IMR-90 (cell line): ENCODE measurements around the gene SEMA4A. TPM values are rescaled to one million over a fixed set of nuclear protein-coding genes. Genes with fewer than 3 reads are reported as not detected.

Source experiments
- ATAC-seq: fragments of 200-7000 bp; cut with Tn5 transposase; 2 replicates; pipeline ENCODE4 v1.9.1; 2020; ENCODE audit warnings: low read depth, mild to moderate bottlenecking, moderate library complexity
- BruUV-seq: library from RNA; stranded (reverse); fragments of 400-500 nt; replicated peaks from 2 replicates; lab custom pipeline; 2021; lab: Mats Ljungman, UMichigan
- CTCF ChIA-PET: fragments of 300-600 bp; formaldehyde crosslinking; extraction: SDS; loops from one replicate; lab custom pipeline; 2021; ENCODE audit warnings: antibody characterized with exemption; lab: Yijun Ruan, JAX
- POLR2A ChIA-PET: fragments of 300-600 bp; sonication (Branson Sonifier 250); formaldehyde crosslinking; loops from one replicate; lab custom pipeline; 2022; ENCODE audit warnings: antibody characterized with exemption; ENCODE audit not compliant: unreplicated experiment; lab: Charles Lee
- DNase-seq: peaks from one replicate; pipeline ENCODE4 v3.0.0; 2013
- H2AFZ ChIP-seq: replicated peaks from 2 replicates; pipeline ENCODE3; 2013; ENCODE audit warnings: low read length, mild to moderate bottlenecking; ENCODE audit not compliant: poor library complexity
- H2AK5ac ChIP-seq: 2 replicates; pipeline ENCODE4 v1.6.1; 2013; ENCODE audit warnings: low read depth, low read length, inconsistent platforms
- H2AK9ac ChIP-seq: replicated peaks from 2 replicates; pipeline ENCODE3; 2013; ENCODE audit warnings: mild to moderate bottlenecking, low read depth, low read length, moderate library complexity; ENCODE audit not compliant: poor library complexity
- H2BK120ac ChIP-seq: 2 replicates; pipeline ENCODE4 v1.6.1; 2013; ENCODE audit warnings: low read depth, low read length, inconsistent platforms
- H2BK15ac ChIP-seq: 3 replicates; pipeline ENCODE4 v1.6.1; 2013; ENCODE audit warnings: low read depth, low read length, inconsistent platforms
- H2BK20ac ChIP-seq: 2 replicates; pipeline ENCODE4 v1.6.1; 2013; ENCODE audit warnings: low read depth, mild to moderate bottlenecking, inconsistent platforms, low read length, moderate library complexity
- H2BK5ac ChIP-seq: 2 replicates; pipeline ENCODE4 v1.6.1; 2013; ENCODE audit warnings: mild to moderate bottlenecking, low read depth, low read length, inconsistent platforms; ENCODE audit not compliant: poor library complexity, severe bottlenecking
- H3K14ac ChIP-seq: replicated peaks from 2 replicates; pipeline ENCODE4 v1.6.1; 2013; ENCODE audit warnings: low read depth, low read length, inconsistent platforms
- H3K18ac ChIP-seq: 2 replicates; pipeline ENCODE4 v1.6.1; 2013; ENCODE audit warnings: low read depth, low read length, control low read depth
- H3K23ac ChIP-seq: 2 replicates; pipeline ENCODE4 v1.6.1; 2013; ENCODE audit warnings: low read depth, low read length, inconsistent platforms
- H3K27ac ChIP-seq: 2 replicates; pipeline ENCODE4 v1.5.1; 2013; ENCODE audit warnings: mild to moderate bottlenecking, control low read depth, low read length; ENCODE audit not compliant: insufficient read depth
- H3K27me3 ChIP-seq: 2 replicates; pipeline ENCODE4 v1.6.1; 2013; ENCODE audit warnings: low read length; ENCODE audit not compliant: control insufficient read depth, insufficient read depth
- H3K36me3 ChIP-seq: 2 replicates; pipeline ENCODE4 v1.6.1; 2013; ENCODE audit warnings: low read length, mixed read lengths; ENCODE audit not compliant: control insufficient read depth, insufficient read depth
- H3K4ac ChIP-seq: 2 replicates; pipeline ENCODE4 v1.6.1; 2013; ENCODE audit warnings: low read depth, low read length, inconsistent platforms
- H3K4me1 ChIP-seq: 2 replicates; pipeline ENCODE4 v1.6.1; 2013; ENCODE audit warnings: low read length, mixed read lengths; ENCODE audit not compliant: control insufficient read depth, insufficient read depth
- H3K4me2 ChIP-seq: 2 replicates; pipeline ENCODE4 v1.6.1; 2013; ENCODE audit warnings: low read depth, mild to moderate bottlenecking, control low read depth, low read length, moderate library complexity
- H3K4me3 ChIP-seq: 2 replicates; pipeline ENCODE4 v1.5.1; 2013; ENCODE audit warnings: low read depth, mild to moderate bottlenecking, control low read depth, low read length, moderate library complexity; ENCODE audit not compliant: insufficient read depth
- H3K56ac ChIP-seq: 2 replicates; pipeline ENCODE4 v1.6.1; 2013; ENCODE audit warnings: low read length, inconsistent platforms; ENCODE audit not compliant: insufficient read depth; ENCODE audit errors: extremely low read depth
- H3K79me1 ChIP-seq, 2 experiments: 2 replicates each; pipeline ENCODE4 v1.6.1; 2013; ENCODE audit warnings: low read length in 2 of 2, inconsistent platforms in 1 of 2, low read depth in 1 of 2
- H3K9ac ChIP-seq: 2 replicates; pipeline ENCODE4 v1.6.1; 2013; ENCODE audit warnings: low read depth, low read length, control low read depth
- H3K9me1 ChIP-seq: 2 replicates; pipeline ENCODE4 v1.6.1; 2013; ENCODE audit warnings: low read length, inconsistent platforms; ENCODE audit not compliant: insufficient read depth
- H3K9me3 ChIP-seq: 2 replicates; pipeline ENCODE4 v1.6.1; 2013; ENCODE audit warnings: low read length; ENCODE audit not compliant: control insufficient read depth, insufficient read depth
- H4K20me1 ChIP-seq: 2 replicates; pipeline ENCODE4 v1.6.1; 2013; ENCODE audit warnings: low read length, inconsistent platforms; ENCODE audit not compliant: insufficient read depth
- H4K5ac ChIP-seq: 2 replicates; pipeline ENCODE4 v1.6.1; 2013; ENCODE audit warnings: mild to moderate bottlenecking, low read depth, low read length, control low read depth
- H4K8ac ChIP-seq, 2 experiments: 2 replicates each; pipeline ENCODE4 v1.6.1; 2013; ENCODE audit warnings: low read depth in 2 of 2, low read length in 2 of 2, control low read depth in 1 of 2, inconsistent platforms in 1 of 2
- H4K91ac ChIP-seq: 2 replicates; pipeline ENCODE4 v1.6.1; 2013; ENCODE audit warnings: low read depth, low read length, inconsistent platforms; ENCODE audit not compliant: insufficient read depth
- CHD1 ChIP-seq: IDR thresholded peaks from 2 replicates; pipeline ENCODE4 v1.6.1; 2012; ENCODE audit warnings: low read depth, low read length, improper control_type of control experiment
- FOS ChIP-seq: fragments of 150-350 bp; IDR thresholded peaks from 2 replicates; pipeline ENCODE4 v1.6.1; 2016; ENCODE audit warnings: low read depth, low read length
- MAZ ChIP-seq: IDR thresholded peaks from 2 replicates; pipeline ENCODE4 v1.6.1; 2012; ENCODE audit warnings: low read depth, mild to moderate bottlenecking, low read length, improper control_type of control experiment, moderate library complexity, borderline replicate concordance
- RFX5 ChIP-seq: IDR thresholded peaks from 2 replicates; pipeline ENCODE4 v1.8.0; 2012; ENCODE audit warnings: low read depth, mild to moderate bottlenecking, low read length, moderate library complexity
- WGBS, 2 experiments: methylation state at CpG; one replicate each; pipeline versions ENCODE4 v1.1.5 to v1.1.7; 2013; ENCODE audit warnings: missing lambda C conversion rate in 2 of 2; ENCODE audit not compliant: insufficient read length in 1 of 2; ENCODE audit errors: extremely low coverage in 2 of 2; 5-methylcytosine and 5-hydroxymethylcytosine counted together
- dilution Hi-C: fragments of 300-500 bp; cut with HindIII; formaldehyde crosslinking; loops from one replicate; pipeline ENCODE4 v1.14.3; 2018; ENCODE audit warnings: low sequenced_read_pairs; ENCODE audit not compliant: unreplicated experiment
- in situ Hi-C: fragments of 300-500 bp; cut with MboI; formaldehyde crosslinking; loops from 3 replicates; pipeline ENCODE4 v1.14.3; 2019; ENCODE audit warnings: low sequenced_read_pairs, inconsistent platforms, mixed read lengths
- intact Hi-C: fragments of 100-400 bp; cut with micrococcal nuclease; formaldehyde crosslinking; loops from 2 replicates; pipeline ENCODE4 v1.10.0; 2022
- polyA plus RNA-seq, 3 experiments: library from polyadenylated mRNA; depleted of rRNA; stranded (reverse); fragments of >200 nt; gene quantifications; 2 replicates each; pipeline ENCODE4 v1.2.3, GENCODE V29; 2012; ENCODE audit warnings: low replicate concordance in 1 of 3
- total RNA-seq: library from RNA; depleted of rRNA; stranded (reverse); fragments of >200 nt; gene quantifications from 2 replicates; pipeline ENCODE4 v1.2.3, GENCODE V29; 2012

SEMA4A gene
- total and polyA plus RNA-seq, 2 of the 4 experiments (the other 2 are of a cell fraction): 0.18 to 0.86 TPM

- Histone ChIP-seq H2AK5ac (no peak overlapping the region), H3K4me1 (peaks cover 9% of the 10 kb centered on the region; the same call in 1 of the 2 replicates), H3K23ac (no peak overlapping the region), H2BK20ac (no peak overlapping the region), H3K4ac (no peak overlapping the region), H2AFZ (no peak overlapping the region), H3K9ac (no peak overlapping the region), H3K36me3 (peaks cover 81% of the 10 kb centered on the region), H2AK9ac (no peak overlapping the region), H4K5ac (no peak overlapping the region), H3K4me2 (no peak overlapping the region), H3K27ac (no peak overlapping the region), H3K14ac (no peak overlapping the region), H4K8ac (no peak overlapping the region), H4K20me1 (peaks cover 68% of the 10 kb centered on the region), H3K79me1 (peaks cover 32 to 78% of the 10 kb centered on the region in 2 experiments), H3K56ac (no peak overlapping the region), H3K9me1 (no peaks in the 10 kb centered on the region), H2BK120ac (no peak overlapping the region), H3K18ac (no peak overlapping the region), H3K4me3 (no peak overlapping the region), H4K91ac (no peak overlapping the region), H2BK15ac (no peak overlapping the region), H2BK5ac (no peak overlapping the region), H3K27me3 (no peaks in the 10 kb centered on the region), H3K9me3 (no peaks in the 10 kb centered on the region)
- intact Hi-C loops: no loop called here
- TF ChIP-seq FOS: no peak
- TF ChIP-seq MAZ: no peak
- no peak for TF ChIP-seq RFX5
- no peak for TF ChIP-seq CHD1
- no CpG with 5 or more reads among the region's 12 CpGs for WGBS, 2 experiments
- dilution Hi-C loops: no loop called here
- BruUV-seq: no TSS peak
- no peak for DNase-seq
- CTCF ChIA-PET: no interaction called here
- POLR2A ChIA-PET: no interaction called here
- no peak for ATAC-seq
- in situ Hi-C loops: no loop called here
These were observed 16.4 kb upstream of the SEMA4A start for GRCh38 chr1:156136970-156137483.
